ENCODE results near the gene OPCML. TPM values are rescaled to one million over a fixed set of nuclear protein-coding genes. Genes with fewer than 3 reads are reported as not detected.

The OPCML gene
- total RNA-seq, 1 donor from 2014 or later = 2.7 TPM

DNA sequence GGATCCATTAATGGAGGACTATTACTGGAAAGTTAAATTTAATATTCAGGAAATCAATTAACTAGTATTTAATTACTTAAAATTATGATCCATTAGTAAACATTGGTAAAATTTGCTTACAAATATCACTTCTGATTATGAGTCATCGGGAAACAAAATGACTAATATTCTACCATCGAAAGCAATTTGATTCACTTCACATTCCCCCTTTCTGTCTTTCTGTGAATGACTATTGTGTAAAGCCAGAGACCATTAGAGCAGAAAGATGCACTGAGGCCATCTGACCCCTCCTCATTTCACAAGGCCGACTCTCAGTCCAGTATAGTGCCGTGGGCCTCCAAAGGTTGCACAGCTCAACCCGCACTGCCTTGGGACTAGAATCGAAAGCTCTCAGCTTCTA is 619.0 kb downstream of the OPCML start:
- no peaks in the 10 kb centered on the region for H3K27me3 Mint-ChIP-seq (ENCODE audit: low read depth)
- no peaks in the 10 kb centered on the region for H3K9me3 Mint-ChIP-seq (ENCODE audit: low read depth)
- H3K27ac Mint-ChIP-seq (ENCODE audit: unreplicated experiment) = no peak overlapping the region
- no peak overlapping the region for H3K4me3 Mint-ChIP-seq (ENCODE audit: unreplicated experiment)
- H3K4me1 Mint-ChIP-seq (ENCODE audit: low read depth) = peaks cover 19% of the 10 kb centered on the region
- DNase-seq (ENCODE audit: low spot score) = no peak
- no peak for TF ChIP-seq CTCF (IDR thresholded peaks at IDR 0.05)
- H3K36me3 Mint-ChIP-seq (ENCODE audit: low read depth) = no peaks in the 10 kb centered on the region

- Mint-ChIP-seq H3K27ac (ENCODE audit: unreplicated experiment) (no peak overlapping the region), H3K9me3 (ENCODE audit: low read depth) (no peaks in the 10 kb centered on the region), H3K27me3 (ENCODE audit: low read depth) (no peaks in the 10 kb centered on the region), H3K36me3 (ENCODE audit: low read depth) (no peaks in the 10 kb centered on the region), H3K4me1 (ENCODE audit: low read depth) (peaks cover 19% of the 10 kb centered on the region), H3K4me3 (ENCODE audit: unreplicated experiment) (no peak overlapping the region)
- no peak for TF ChIP-seq CTCF (IDR thresholded peaks at IDR 0.05)
- DNase-seq (ENCODE audit: low spot score) = no peak
Measured at GRCh38 chr11:132911186-132911585, 621.1 kb downstream of the OPCML start.

DNA sequence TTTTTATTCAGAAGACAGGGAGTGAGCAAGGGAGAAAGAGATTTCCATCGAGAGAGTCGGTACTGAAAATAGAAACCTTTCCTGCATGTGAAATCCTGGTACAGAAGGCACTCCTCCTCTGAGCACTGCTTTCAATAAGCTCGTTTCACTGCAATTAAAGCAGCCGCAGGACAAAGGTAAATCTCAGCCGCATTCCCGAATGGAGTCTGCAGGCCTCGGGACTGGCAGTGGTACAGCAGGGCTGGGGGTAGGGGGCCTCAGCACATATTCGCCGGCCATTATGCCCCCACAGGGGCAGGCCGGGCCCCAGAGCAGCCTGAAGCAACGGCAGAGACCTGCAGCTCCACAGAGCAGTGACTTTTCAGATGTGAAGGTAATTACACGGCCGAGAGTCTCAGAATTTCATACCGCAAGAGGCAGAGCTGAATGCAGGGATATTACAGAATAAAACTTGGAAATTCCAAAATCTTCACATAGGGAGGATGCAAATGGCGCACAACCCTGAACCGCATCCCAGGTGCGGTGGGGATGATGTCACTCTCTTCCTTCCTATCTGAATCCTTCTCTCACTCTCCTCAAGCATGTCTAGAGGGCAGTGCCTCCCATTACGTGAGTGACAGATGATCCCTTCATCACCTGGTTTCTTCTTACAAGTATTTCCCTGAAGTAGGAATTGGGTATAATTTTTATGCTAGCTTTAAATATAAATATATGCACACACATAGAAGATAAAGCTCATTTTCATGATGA is 622.1 kb downstream of the OPCML start:
- Mint-ChIP-seq H3K27ac (ENCODE audit: unreplicated experiment) (no peak overlapping the region), H3K4me3 (ENCODE audit: unreplicated experiment) (no peak overlapping the region), H3K4me1 (ENCODE audit: low read depth) (peaks cover 19% of the 10 kb centered on the region)

GRCh38 chr11:132909021-132909606 is 623.2 kb downstream of the OPCML start:
- Mint-ChIP-seq H3K27ac (ENCODE audit: unreplicated experiment) (no peak overlapping the region), H3K4me1 (ENCODE audit: low read depth) (peaks cover 19% of the 10 kb centered on the region), H3K9me3 (ENCODE audit: low read depth) (no peaks in the 10 kb centered on the region), H3K4me3 (ENCODE audit: unreplicated experiment) (no peak overlapping the region), H3K27me3 (ENCODE audit: low read depth) (no peaks in the 10 kb centered on the region), H3K36me3 (ENCODE audit: low read depth) (no peaks in the 10 kb centered on the region)
- no peak for DNase-seq (ENCODE audit: low spot score)
- no peak for TF ChIP-seq CTCF (IDR thresholded peaks at IDR 0.05)

More for the DNA sequence above, 622.1 kb downstream of the OPCML start:
- no peak for DNase-seq (ENCODE audit: low spot score)
- Mint-ChIP-seq H3K36me3 (ENCODE audit: low read depth) (no peaks in the 10 kb centered on the region), H3K9me3 (ENCODE audit: low read depth) (no peaks in the 10 kb centered on the region), H3K27me3 (ENCODE audit: low read depth) (no peaks in the 10 kb centered on the region)
- TF ChIP-seq CTCF (IDR thresholded peaks at IDR 0.05) = no peak

DNA sequence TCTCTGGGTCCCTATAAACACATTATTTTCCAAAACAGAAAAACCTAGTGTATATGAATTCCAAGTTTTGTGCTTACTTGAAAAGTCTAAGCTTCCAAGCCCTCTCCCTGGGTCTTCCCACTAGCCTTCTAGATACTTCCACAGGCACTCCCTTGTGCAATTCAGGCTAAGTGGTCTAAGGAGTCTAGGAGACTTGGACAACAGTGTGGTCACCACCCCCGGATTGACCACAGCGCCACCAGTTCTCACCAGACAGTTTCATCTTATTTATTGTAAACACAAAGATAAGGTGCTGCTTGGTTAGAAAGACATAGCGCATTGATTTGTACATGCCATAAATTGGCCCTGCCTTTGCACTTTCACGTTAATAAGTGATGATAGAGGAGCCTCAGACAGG is 623.9 kb downstream of the OPCML start:
- DNase-seq (ENCODE audit: low spot score) = no peak
- Mint-ChIP-seq H3K27me3 (ENCODE audit: low read depth) (no peaks in the 10 kb centered on the region), H3K36me3 (ENCODE audit: low read depth) (no peaks in the 10 kb centered on the region), H3K4me3 (ENCODE audit: unreplicated experiment) (no peak overlapping the region), H3K4me1 (ENCODE audit: low read depth) (peaks cover 19% of the 10 kb centered on the region), H3K27ac (ENCODE audit: unreplicated experiment) (no peak overlapping the region), H3K9me3 (ENCODE audit: low read depth) (peaks cover 3% of the 10 kb centered on the region)
- TF ChIP-seq CTCF (IDR thresholded peaks at IDR 0.05) = no peak
